Stimulated activated naive CD4-positive, alpha-beta T cell (primary cell): ENCODE measurements around the gene SH3TC1.

Source experiments
- DNase-seq, 6 experiments: peaks; one replicate each; lab custom pipeline; 2025; lab: John Stamatoyannopoulos, UW

Gene SH3TC1

GRCh38 chr4:8260656-8261111 is 61.6 kb downstream of the SH3TC1 start:
- DNase-seq: no peak

- DNase-seq: no peak
Measured at GRCh38 chr4:8261851-8262535, 62.9 kb downstream of the SH3TC1 start.

DNA sequence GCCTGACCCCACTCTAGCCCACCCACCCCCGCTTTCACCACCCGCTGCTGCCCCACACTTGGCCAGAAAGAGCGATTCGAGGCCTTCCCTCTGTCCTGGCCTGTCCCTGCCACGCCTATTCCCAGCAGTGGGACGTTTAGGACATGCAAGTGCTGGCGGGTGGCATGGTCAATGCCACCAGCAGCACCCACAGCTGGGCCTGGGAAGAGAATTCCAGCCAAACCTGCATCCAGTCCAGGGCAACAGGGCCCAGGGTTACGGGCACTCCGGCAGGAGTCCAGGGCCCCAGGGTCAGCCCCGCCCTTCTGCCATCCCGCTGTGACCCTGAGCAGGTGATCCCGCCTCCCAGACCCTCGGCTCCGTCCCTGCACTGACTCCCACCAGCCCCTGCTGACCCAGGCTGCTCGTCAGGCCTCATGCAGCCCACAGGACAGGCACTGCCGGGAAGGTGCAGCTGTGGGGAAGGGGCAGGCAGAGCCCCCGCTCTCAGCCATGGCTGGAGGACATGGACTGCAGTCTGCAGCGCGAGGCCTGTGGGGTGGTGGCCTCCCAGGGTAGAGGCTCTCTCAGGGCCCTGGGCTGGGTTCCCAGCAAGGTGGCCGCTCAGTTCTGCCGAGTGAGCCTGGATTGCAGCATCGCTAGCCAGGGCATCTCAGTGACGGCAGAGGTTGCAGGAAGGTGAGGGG is 63.7 kb downstream of the SH3TC1 start:
- DNase-seq: no peak

GRCh38 chr4:8263397-8263796 is 64.3 kb downstream of the SH3TC1 start:
- DNase-seq: no peak

- no peak for DNase-seq
Measured at GRCh38 chr4:8264106-8264505, 65.0 kb downstream of the SH3TC1 start.

- DNase-seq: no peak
Measured at GRCh38 chr4:8265171-8265929, 66.3 kb downstream of the SH3TC1 start.

DNA sequence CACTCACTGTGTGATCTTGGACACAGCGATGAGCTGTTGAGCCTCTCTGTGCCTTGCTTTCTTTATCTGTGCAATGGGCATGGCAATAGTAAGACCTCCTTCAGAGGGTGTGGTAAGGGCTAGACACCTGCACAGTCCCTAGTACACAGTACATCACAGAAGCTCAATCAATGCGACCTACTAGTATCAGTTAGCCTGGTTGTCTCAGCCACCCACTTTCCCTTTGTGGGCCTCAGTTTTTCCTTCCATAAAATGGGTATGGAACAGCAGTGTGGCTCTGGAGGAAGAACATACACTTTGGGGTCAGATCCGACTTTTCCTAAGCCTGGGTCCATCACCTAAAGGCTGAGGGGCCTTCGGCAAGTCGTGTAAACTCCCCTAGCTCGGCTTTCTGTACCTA is 67.0 kb downstream of the SH3TC1 start:
- DNase-seq: no peak

DNA sequence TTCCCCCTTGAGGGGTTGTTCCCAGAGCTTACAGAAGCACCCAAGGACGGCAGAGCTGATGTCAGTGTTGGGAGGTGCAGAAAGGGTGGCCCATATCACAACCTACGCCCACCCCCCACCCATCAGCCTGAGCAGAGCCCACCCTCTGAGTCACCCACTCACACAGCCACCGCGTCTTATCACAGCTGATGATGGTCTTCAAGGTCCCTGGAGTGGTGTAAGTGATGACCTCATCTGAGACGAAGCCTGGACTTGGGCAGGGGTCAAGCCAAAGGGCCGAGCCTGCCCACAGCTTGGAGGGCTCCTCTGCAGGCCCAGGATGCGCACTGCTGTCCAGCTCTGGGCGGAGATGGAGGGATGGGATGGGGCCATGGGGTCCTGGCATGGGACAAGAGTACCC is 67.4 kb downstream of the SH3TC1 start:
- no peak for DNase-seq

DNA sequence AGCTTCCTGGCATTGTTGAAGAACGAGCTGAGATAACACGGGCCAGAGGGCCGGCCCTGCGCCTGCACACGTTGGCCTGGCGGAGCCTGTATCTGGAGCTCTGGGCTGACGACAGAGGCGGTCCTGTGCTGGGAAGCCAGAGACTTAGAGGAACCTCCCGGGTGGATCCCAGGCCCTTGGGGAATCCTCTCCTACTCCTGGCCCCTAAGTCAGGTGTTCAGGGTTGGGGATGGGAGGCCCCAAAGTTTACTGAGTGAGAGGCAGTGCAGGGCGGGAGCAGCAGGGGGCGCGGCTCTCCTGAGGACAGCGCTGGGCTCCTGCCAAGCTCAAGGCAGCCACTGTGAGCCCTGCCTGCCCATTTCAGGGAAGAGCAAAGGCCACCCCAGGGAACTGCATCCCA is 68.0 kb downstream of the SH3TC1 start:
- no peak for DNase-seq

- DNase-seq: no peak
Measured at GRCh38 chr4:8268211-8268610, 69.1 kb downstream of the SH3TC1 start.

DNA sequence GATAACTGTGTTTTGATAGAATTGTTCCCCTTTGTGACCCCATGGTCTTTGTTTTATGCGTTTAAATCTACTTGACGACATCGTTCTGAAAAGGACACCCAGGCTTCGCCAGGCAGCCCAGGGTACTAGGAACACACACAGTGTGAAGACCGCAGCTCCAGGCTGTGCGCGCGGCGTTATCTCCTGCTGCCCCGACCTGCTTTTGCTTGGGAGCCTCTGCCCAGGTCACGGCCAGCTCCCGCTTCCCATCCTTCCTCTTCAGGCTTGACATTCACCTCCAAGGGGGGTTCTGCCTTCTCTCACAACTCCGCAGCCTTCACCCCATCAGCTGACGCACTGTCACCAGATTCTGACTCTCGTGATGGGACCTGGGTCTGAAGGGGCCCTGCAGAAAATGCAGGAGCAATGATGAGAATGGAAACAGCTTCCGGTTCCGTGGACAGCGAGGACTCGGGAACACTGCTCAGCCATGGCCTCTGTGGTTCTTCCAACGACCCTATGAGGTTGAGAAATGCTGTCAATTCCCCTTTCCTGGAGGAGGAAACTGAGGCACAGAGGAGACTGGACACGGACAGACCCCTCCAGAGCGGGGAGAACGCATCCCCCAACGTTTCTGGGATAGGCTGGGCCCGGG is 69.9 kb downstream of the SH3TC1 start:
- DNase-seq: no peak

- DNase-seq: no peak
Measured at GRCh38 chr4:8269535-8270417, 70.7 kb downstream of the SH3TC1 start, which contains the start of gene HTRA3. Gene HTRA3, plus strand, starts transcription at chr4:8269754. Its CDS starts 215 bp downstream, at chr4:8269969.

GRCh38 chr4:8270418-8270771 is 71.3 kb downstream of the SH3TC1 start:
- no peak for DNase-seq

DNA sequence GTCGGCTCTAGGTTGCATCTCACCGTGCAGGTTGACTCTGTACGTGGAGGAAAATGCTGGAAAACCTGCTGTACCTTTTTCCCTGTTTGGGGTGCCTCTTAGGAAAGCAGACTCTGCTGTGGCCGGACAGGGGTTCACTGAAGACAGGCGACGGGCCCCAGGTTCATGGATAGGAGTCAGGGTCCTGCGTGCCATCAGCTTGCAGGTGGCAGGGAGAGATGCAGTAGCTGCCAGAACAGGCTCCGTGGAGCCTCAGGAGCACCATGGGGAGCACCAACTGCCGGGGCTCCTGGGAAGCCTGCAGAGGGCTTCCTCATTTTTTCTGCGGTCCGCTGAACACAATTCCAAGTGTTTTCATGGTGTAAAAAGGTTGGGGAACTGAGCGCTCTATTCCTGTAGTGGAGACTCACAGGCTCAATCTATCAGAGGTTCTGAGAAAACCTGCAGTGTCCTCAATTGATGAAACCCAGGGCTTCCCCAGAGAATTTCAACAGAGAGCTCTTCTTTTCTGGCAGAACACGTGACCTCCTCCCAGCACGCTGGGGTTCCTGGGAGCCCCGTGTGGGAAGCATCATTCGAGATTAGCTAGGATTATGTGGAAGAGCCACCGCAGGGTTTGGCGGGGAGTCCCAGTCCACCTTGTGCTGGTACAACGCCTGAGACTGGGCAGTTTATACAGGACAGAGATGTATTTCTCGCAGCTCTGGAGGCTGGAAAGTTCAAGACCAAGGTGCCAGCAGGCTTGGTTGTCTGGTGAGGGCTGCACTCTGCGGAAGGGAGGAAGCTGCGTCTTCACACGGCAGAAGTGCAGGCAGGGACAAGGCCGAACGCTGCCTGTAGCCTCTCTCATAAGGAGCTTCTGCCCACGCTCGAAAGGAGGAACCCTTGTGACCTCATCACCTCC is 72.1 kb downstream of the SH3TC1 start:
- no peak for DNase-seq

- DNase-seq: no peak
Measured at GRCh38 chr4:8271821-8272220, 72.7 kb downstream of the SH3TC1 start.

- no peak for DNase-seq
Measured at GRCh38 chr4:8272472-8273428, 73.7 kb downstream of the SH3TC1 start.

GRCh38 chr4:8273450-8273849 is 74.4 kb downstream of the SH3TC1 start:
- DNase-seq: no peak

DNA sequence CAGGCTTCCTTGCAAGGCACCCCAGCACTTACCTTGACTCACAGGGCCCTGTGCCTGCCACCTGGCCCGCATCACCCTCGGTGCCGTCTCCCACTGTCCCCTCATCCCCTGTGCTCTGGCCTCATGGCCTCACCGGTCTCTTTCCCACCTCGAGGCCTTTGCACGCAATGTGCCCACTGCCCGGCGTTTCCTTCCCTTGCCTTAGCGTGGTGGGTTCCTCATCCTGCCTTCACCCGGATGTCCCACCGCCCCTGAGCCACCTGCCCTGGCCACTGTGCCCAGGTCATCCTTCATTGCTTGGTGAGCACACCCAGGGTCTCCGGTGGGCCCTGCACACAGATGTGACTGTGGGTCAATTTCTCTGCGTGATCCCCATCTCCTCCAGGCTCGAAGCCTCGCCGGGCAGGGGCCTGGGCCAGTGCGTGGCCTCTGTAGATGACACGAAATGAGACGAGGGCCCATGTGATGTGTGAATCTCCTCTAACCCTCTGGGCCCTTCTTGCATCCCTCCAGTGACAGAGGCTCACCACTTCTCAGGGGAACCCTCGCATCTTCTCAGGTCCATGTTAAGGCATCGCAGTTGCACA is 75.1 kb downstream of the SH3TC1 start:
- no peak for DNase-seq
